ENCODE measurements around the gene BAHCC1.

BAHCC1 gene

GRCh38 chr17:81477173-81477572, 81.9 kb downstream of the BAHCC1 start:
- DNase-seq (ENCODE audit: low read depth in 4 of 4, low spot score in 1 of 4) = no peak

GRCh38 chr17:81478119-81478518, 82.9 kb downstream of the BAHCC1 start:
- DNase-seq (ENCODE audit: low read depth in 4 of 4, low spot score in 1 of 4) = no peak

GRCh38 chr17:81479175-81480071, 84.2 kb downstream of the BAHCC1 start:
- no peak for DNase-seq (ENCODE audit: low read depth in 4 of 4, low spot score in 1 of 4)

GRCh38 chr17:81480140-81481072, 85.1 kb downstream of the BAHCC1 start:
- no peak for DNase-seq (ENCODE audit: low read depth in 4 of 4, low spot score in 1 of 4)

- DNase-seq (ENCODE audit: low read depth in 4 of 4, low spot score in 1 of 4) = peak in 2 of 4 experiments; percentile 22 to 37
These were observed 86.0 kb downstream of the BAHCC1 start for GRCh38 chr17:81481073-81481799.

GRCh38 chr17:81481815-81482505, 86.7 kb downstream of the BAHCC1 start:
- no peak for DNase-seq (ENCODE audit: low read depth in 4 of 4, low spot score in 1 of 4)

GRCh38 chr17:81482673-81483072, 87.4 kb downstream of the BAHCC1 start:
- DNase-seq (ENCODE audit: low read depth in 4 of 4, low spot score in 1 of 4) = no peak

GRCh38 chr17:81483085-81483861, 88.0 kb downstream of the BAHCC1 start:
- DNase-seq (ENCODE audit: low read depth in 4 of 4, low spot score in 1 of 4) = no peak

GRCh38 chr17:81483862-81484194, 88.6 kb downstream of the BAHCC1 start:
- DNase-seq (ENCODE audit: low read depth in 4 of 4, low spot score in 1 of 4) = no peak

- peak; percentile 74 to 84 (median 76) for DNase-seq (ENCODE audit: low read depth in 4 of 4, low spot score in 1 of 4)
These were observed 89.1 kb downstream of the BAHCC1 start for GRCh38 chr17:81484195-81484979.

- DNase-seq (ENCODE audit: low read depth in 4 of 4, low spot score in 1 of 4) = no peak
These were observed 91.0 kb downstream of the BAHCC1 start for GRCh38 chr17:81486199-81486810.

GRCh38 chr17:81487089-81487486, 91.8 kb downstream of the BAHCC1 start:
- DNase-seq (ENCODE audit: low read depth in 4 of 4, low spot score in 1 of 4) = no peak

- peak; percentile 59 to 75 (median 73) for DNase-seq (ENCODE audit: low read depth in 4 of 4, low spot score in 1 of 4)
These were observed 92.4 kb downstream of the BAHCC1 start for GRCh38 chr17:81487487-81488275.

- no peak for DNase-seq (ENCODE audit: low read depth in 4 of 4, low spot score in 1 of 4)
These were observed 93.1 kb downstream of the BAHCC1 start for GRCh38 chr17:81488276-81488860.

GRCh38 chr17:81489012-81489997, 94.0 kb downstream of the BAHCC1 start:
- DNase-seq (ENCODE audit: low read depth in 4 of 4, low spot score in 1 of 4) = no peak
